ENCODE data around the gene L3MBTL1. TPM values are rescaled to one million over a fixed set of nuclear protein-coding genes. Genes with fewer than 3 reads are reported as not detected.

L3MBTL1 gene
- total RNA-seq, 1 experiment from 2014 or later: 21.6 TPM

GRCh38 chr20:43548273-43548880 lies 40.9 kb downstream of the L3MBTL1 start:
- H3K9me2 ChIP-seq (ENCODE audit: insufficient read depth): no peaks in the 10 kb centered on the region
- no peak for DNase-seq (ENCODE audit: low read depth, low spot score)
- no peak for ATAC-seq
- no TSS peak for BruUV-seq (replicated peaks)
- ChIA-PET RAD21 (ENCODE audit: low non-redundant PET in 1 of 2, low total read pairs in 2 of 2, uncharacterized antibody in 2 of 2, unreplicated experiment in 2 of 2) (interaction anchor here in 1 of 2 experiments (0.6 kb wide), 1 partner anchor 97 kb away, joined by 9 read pairs; no protein-coding TSS in a partner anchor), POLR2A (no interaction called here), CTCF (no interaction called here)
- no peak overlapping the region for H3K4me3 ChIP-seq (replicated peaks in 1 of 2; ENCODE audit: low read depth in 1 of 2, low read length in 2 of 2)
- H3K4me1 ChIP-seq (ENCODE audit: control insufficient read depth in 1 of 2, insufficient read depth in 2 of 2, low read length in 2 of 2): no peaks in the 10 kb centered on the region
- intact Hi-C loops (cut with micrococcal nuclease): no loop called here
- H4K20me1 ChIP-seq (ENCODE audit: insufficient read depth): no peaks in the 10 kb centered on the region
- TF ChIP-seq FOSL1 (IDR thresholded peaks at IDR 0.05; ENCODE audit: low read depth) (no peak), EZH2phosphoT487 (IDR thresholded peaks at IDR 0.05; ENCODE audit: borderline replicate concordance) (no peak), EZH2 (IDR thresholded peaks at IDR 0.05) (no peak)
- H3K4me2 ChIP-seq (ENCODE audit: low read length): no peak overlapping the region
- no peaks in the 10 kb centered on the region for H3K79me2 ChIP-seq (ENCODE audit: insufficient read depth, low read length)
- H3K9ac ChIP-seq (ENCODE audit: low read length): no peak overlapping the region
- H2AFZ ChIP-seq (ENCODE audit: low read depth, low read length, poor library complexity, severe bottlenecking): no peak overlapping the region
- no peaks in the 10 kb centered on the region for H3K27me3 ChIP-seq (ENCODE audit: insufficient read depth, low read length)
- H3K36me3 ChIP-seq (ENCODE audit: control insufficient read depth in 1 of 2, insufficient read depth in 2 of 2, low read length in 2 of 2): no peaks in the 10 kb centered on the region; a peak in 2 of 4 replicates
- peaks cover 0 to 3% of the 10 kb centered on the region in 2 experiments; a peak in 1 of 4 replicates for H3K9me3 ChIP-seq (ENCODE audit: control insufficient read depth in 1 of 2, insufficient read depth in 1 of 2, low read depth in 1 of 2, low read length in 2 of 2)
- H3K27ac ChIP-seq (ENCODE audit: low read depth, low read length): no peak overlapping the region

- ChIA-PET CTCF (interaction anchor here (0.6 to 1.2 kb wide), 2 partner anchors 11 to 1562 kb away, joined by 3 to 4 read pairs; no protein-coding TSS in a partner anchor), RAD21 (ENCODE audit: low non-redundant PET in 1 of 2, low total read pairs in 2 of 2, uncharacterized antibody in 2 of 2, unreplicated experiment in 2 of 2) (no interaction called here), POLR2A (no interaction called here)
- no peaks in the 10 kb centered on the region for H4K20me1 ChIP-seq (ENCODE audit: insufficient read depth)
- no peak overlapping the region for H3K9ac ChIP-seq (ENCODE audit: low read length)
- no peaks in the 10 kb centered on the region for H3K27me3 ChIP-seq (ENCODE audit: insufficient read depth, low read length)
- no peak for TF ChIP-seq YY1 (IDR thresholded peaks at IDR 0.05; ENCODE audit: extremely low read depth, insufficient replicate concordance, low read depth, low read length)
- no peak for TF ChIP-seq EZH2phosphoT487 (IDR thresholded peaks at IDR 0.05; ENCODE audit: borderline replicate concordance)
- no peak for TF ChIP-seq ZFX (IDR thresholded peaks at IDR 0.05)
- no peak for TF ChIP-seq FOSL1 (IDR thresholded peaks at IDR 0.05; ENCODE audit: low read depth)
- TF ChIP-seq EZH2 (IDR thresholded peaks at IDR 0.05): no peak
- TF ChIP-seq CTCF (IDR thresholded peaks at IDR 0.05 in 2 of 3, conservative IDR thresholded peaks at IDR 0.05 in 1 of 3; ENCODE audit: borderline replicate concordance in 1 of 3, insufficient read depth in 1 of 3, low read depth in 2 of 3, low read length in 2 of 3): no peak
- no peak for TF ChIP-seq ZNF274 (IDR thresholded peaks at IDR 0.05; ENCODE audit: low read depth, low read length)
- TF ChIP-seq SP1 (IDR thresholded peaks at IDR 0.05; ENCODE audit: low read depth): no peak
- no peak for TF ChIP-seq MAX (IDR thresholded peaks at IDR 0.05)
- peaks cover 0 to 3% of the 10 kb centered on the region in 2 experiments; a peak in 1 of 4 replicates for H3K9me3 ChIP-seq (ENCODE audit: control insufficient read depth in 1 of 2, insufficient read depth in 1 of 2, low read depth in 1 of 2, low read length in 2 of 2)
- DNase-seq (ENCODE audit: low read depth, low spot score) (no peak), ATAC-seq (no peak)
- intact Hi-C loops (cut with micrococcal nuclease): no loop called here
- no TSS peak for BruUV-seq (replicated peaks)
- H3K36me3 ChIP-seq (ENCODE audit: control insufficient read depth in 1 of 2, insufficient read depth in 2 of 2, low read length in 2 of 2): no peaks in the 10 kb centered on the region; a peak in 1 of 4 replicates
- no peaks in the 10 kb centered on the region for H3K4me1 ChIP-seq (ENCODE audit: control insufficient read depth in 1 of 2, insufficient read depth in 2 of 2, low read length in 2 of 2)
- no peaks in the 10 kb centered on the region for H3K9me2 ChIP-seq (ENCODE audit: insufficient read depth)
- H3K4me2 ChIP-seq (ENCODE audit: low read length): no peak overlapping the region
- H3K4me3 ChIP-seq (replicated peaks in 1 of 2; ENCODE audit: low read depth in 1 of 2, low read length in 2 of 2): no peak overlapping the region
- no peaks in the 10 kb centered on the region for H3K79me2 ChIP-seq (ENCODE audit: insufficient read depth, low read length)
- H2AFZ ChIP-seq (ENCODE audit: low read depth, low read length, poor library complexity, severe bottlenecking): no peak overlapping the region
- no peak overlapping the region for H3K27ac ChIP-seq (ENCODE audit: low read depth, low read length)
These were observed 42.0 kb downstream of the L3MBTL1 start for GRCh38 chr20:43549416-43550065.

Measured in HCT116 (cell line).